GM19328 (cell line): ENCODE results near the gene YAP1.

Experiments
- ATAC-seq: cut with Tn5 transposase; IDR thresholded peaks from one replicate; pipeline ENCODE4 v1.9.1; 2021; ENCODE audit warnings: mild to moderate bottlenecking, moderate library complexity; ENCODE audit not compliant: unreplicated experiment

Gene YAP1

GRCh38 chr11:102109896-102110760, at the start of gene YAP1:
TSS of gene YAP1 (plus strand) at chr11:102110447. CDS start at chr11:102110849, 402 bp downstream.
- ATAC-seq, result peak; percentile 83

DNA sequence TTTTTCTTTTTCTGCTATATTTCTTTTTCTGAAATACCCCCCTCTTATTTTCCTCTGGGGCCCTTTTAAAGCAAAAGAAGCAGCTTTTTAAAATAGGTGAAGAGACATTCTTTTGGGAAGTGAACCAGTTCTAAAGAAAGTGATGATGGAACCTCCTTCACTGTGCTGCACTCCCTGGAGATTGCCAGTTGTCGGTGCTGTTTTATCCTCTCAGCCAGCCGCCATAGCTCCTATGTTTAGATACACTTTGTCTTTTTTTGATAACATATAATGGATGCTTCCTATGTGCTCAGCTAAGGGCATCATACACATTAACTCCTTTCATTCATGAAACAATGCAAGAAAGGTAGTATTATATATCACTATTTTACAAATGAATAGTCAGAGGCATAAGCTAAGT, 49.0 kb upstream of the YAP1 start:
- no peak for ATAC-seq

GRCh38 chr11:102062106-102062505, 48.1 kb upstream of the YAP1 start:
- no peak for ATAC-seq

DNA sequence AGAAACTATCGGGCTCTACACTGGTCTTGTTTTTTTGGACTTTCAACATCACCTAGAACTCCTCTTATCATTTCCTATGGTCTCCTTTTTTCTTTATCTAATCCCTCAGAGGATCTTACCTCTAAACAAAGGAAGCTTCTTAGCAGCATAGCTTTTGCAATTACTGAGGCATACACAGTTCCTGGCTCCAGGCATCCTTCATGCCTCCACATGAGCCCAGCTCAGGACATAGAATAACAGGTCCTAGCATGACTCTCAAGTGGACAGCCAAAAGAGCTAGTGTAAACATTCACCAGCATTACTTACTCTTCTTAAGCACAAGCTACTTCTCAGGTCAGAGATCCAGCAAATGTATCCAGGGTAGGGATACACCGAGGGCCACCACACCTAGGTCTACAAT, 45.9 kb upstream of the YAP1 start:
- no peak for ATAC-seq

DNA sequence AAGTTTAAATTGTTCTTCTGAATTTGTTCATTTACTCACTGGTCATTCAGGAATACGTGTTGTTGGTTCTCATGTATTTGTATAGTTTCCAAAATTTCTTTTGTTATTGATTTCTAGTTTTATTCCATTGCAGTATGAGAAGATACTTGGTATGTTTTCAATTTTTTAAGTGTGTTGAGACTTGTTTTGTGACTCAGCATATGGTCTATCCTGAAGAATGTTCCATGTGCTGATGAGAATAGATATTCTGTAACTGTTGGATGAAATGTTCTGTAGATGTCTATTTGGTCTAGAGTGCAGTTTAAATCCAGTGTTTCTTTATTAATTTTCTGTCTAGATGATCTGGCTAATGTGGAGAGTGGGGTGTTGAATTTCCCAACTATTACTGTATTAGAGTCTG, 39.5 kb upstream of the YAP1 start:
- no peak for ATAC-seq

- no peak for ATAC-seq
These were observed 38.5 kb upstream of the YAP1 start for GRCh38 chr11:102071497-102072472.

DNA sequence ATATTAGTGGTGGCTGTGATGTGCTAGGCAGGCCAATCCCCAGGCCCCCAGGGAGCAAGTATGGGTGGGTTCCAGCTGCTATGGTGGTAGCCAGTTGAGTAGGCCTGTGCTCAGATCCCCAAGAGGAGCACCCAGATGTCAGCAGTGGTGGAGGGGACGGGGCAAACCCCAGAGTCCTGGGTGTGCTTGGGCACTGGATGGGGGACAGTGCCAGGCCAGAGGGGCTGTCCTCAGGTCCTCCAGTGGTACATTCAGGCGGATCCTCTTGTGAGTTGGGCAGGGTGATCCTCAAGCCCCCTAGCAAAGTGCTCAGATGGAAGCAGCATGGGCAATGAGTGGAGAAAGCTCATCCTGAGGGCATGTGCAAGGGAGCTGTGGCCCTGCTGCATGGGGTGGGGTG, 37.0 kb upstream of the YAP1 start:
- ATAC-seq, result no peak

GRCh38 chr11:102079625-102080024, 30.6 kb upstream of the YAP1 start:
- ATAC-seq, result no peak

DNA sequence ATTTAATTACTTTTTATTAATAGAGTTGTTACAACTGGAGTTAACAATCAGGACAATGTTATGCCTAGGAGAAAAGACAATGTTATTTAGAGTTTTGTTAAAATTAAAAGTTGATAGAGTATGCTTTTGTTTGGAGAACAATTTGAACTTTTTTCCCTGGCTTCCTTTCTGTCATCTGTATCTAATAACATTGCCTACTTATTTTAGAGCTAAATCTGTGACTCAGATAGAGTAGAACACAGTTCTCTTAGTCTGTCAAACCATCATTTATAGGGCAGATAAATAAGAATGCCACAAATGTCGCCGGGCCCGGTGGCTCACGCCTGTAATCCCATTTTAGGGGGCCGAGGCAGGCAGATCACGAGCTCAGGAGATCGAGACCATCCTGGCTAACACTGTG, 28.9 kb upstream of the YAP1 start:
- no peak for ATAC-seq

- no peak for ATAC-seq
These were observed 24.2 kb upstream of the YAP1 start for GRCh38 chr11:102085864-102086551.

GRCh38 chr11:102097186-102097585, 13.1 kb upstream of the YAP1 start:
- ATAC-seq, result no peak

DNA sequence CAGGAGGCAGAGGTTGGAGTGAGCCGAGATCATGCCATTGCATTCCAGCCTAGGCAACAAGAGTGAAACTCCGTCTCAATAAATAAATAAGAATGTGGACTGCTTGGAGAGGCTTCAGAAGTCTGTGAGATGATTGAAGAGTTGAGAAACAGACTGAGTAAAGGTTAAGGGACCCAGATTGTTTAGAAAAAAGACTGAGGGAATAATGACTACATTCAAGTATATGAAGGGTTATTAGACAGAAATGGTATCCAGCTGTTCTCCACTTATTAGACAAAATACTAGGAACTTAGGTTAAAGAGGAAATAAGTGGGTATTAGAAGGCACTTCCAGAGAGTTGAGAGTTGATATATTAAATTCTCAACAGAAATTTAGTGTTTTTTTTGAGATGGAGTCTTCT, 10.5 kb upstream of the YAP1 start:
- ATAC-seq, result no peak

DNA sequence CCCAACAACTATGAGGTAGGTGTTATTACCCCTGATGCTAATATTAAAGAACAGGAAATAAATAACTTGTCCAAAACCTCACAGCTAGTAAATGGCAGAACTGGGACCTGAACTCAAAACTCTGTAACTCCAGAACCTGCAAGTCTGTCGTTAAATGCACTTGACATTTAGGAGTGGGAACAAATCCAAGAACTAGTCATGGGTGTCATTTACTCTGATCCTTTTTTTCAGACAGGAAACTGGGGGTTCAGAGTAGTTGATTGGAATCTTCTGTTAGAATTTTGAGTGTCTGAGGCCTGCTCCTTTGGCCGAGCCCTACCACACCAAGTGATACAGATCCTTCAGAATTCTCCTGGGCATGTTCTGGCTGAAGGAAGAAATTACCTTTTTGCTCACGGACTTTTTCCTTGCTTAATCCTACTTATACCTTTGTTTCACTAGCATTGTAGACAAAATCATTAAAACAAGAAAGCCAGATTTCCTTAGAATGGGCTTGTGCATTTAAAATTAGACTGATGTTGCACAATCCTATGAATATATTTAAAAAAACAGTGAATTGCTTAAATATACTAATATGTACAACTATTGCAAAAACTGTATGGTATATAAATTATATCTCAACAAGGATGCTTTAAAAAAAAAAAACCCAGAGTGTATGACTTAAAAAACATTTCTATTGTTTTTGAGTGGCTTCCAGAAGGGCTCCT, 1.4 kb upstream of the YAP1 start:
- no peak for ATAC-seq

DNA sequence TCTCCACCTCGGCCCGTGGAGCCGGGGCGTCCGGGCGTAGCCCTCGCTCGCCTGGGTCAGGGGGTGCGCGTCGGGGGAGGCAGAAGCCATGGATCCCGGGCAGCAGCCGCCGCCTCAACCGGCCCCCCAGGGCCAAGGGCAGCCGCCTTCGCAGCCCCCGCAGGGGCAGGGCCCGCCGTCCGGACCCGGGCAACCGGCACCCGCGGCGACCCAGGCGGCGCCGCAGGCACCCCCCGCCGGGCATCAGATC, 439 bp downstream of the YAP1 start:
- ATAC-seq, result peak; percentile 13

GRCh38 chr11:102111011-102111786, 952 bp downstream of the YAP1 start:
- ATAC-seq, result no peak

GRCh38 chr11:102111787-102112508, 1.7 kb downstream of the YAP1 start:
- no peak for ATAC-seq

- no peak for ATAC-seq
These were observed 2.2 kb downstream of the YAP1 start for GRCh38 chr11:102112509-102112821.

GRCh38 chr11:102114032-102114431, 3.8 kb downstream of the YAP1 start:
- ATAC-seq, result no peak

DNA sequence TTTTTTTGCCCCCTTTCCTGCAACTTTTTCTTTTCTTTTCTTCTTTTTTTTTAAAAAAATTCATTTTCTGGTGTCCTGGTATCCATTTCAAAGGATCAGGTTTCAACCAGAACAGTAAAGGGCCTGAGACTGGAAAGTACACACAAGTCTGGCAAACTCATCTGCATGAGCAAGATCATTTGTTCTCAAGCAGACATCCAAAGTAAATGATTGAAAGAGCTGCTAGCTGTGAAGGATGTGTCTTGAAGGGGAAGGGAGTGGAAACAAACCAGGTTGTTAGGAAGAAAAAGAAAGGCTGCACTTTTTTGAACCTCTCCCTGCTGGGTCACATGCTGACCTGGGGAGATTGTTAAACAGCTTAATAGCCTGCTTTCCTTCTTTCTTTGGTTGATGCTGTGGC, 5.3 kb downstream of the YAP1 start:
- no peak for ATAC-seq
